DMS53 treated with DMSO at 0.1 percent for 48 hours (cell line): Measurements from ENCODE around the gene WWC1.
"Not testable (repeated sequence)": the region's sequence is repeated elsewhere in the genome, so short reads cannot be mapped to it uniquely, and the experiment has no call there.

Experiments used
- DNase-seq: peaks from one replicate; lab custom pipeline; 2025; ENCODE audit not compliant: unreplicated experiment; lab: John Stamatoyannopoulos, UW

WWC1 gene

DNA sequence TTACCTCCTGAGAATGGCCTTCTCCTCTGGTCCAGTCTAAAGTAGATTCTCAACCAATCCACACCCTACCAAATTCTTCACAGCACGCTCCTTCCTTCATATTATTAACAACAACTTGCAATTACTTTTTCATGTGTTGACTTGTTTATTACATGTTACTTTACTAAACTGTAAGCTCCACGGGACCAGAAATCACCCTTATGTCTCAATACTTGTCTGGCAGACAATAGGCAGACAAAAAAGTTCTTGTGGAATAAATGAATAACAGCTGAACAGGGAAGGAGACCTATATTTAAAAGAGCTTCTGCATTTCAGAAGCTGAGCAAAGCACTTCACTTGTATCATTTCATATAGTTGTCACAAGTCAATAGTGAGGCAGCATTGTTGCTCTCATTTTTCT, 5.7 kb upstream of the WWC1 start:
- no peak for DNase-seq

GRCh38 chr5:168286386-168286785, 5.1 kb upstream of the WWC1 start:
- DNase-seq: no peak

DNA sequence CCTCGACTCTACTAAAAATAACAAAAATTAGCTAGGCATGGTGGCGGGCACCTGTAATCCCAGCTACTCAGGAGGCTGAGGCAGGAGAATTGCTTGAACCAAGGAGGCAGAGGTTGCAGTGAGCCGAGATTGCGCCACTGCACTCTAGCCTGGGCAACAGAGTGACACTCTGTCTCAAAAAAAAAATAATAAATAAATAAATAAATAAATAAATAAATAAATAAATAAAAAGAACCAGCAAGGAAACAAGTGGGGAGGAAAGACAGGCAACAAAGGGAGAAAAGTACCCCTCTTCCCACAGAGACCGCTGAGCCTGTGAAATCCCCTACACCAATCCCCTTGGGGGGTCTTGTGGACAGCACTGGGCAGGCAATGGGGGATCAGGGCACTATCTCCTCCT, 4.6 kb upstream of the WWC1 start:
- not testable (repeated sequence) for DNase-seq

DNA sequence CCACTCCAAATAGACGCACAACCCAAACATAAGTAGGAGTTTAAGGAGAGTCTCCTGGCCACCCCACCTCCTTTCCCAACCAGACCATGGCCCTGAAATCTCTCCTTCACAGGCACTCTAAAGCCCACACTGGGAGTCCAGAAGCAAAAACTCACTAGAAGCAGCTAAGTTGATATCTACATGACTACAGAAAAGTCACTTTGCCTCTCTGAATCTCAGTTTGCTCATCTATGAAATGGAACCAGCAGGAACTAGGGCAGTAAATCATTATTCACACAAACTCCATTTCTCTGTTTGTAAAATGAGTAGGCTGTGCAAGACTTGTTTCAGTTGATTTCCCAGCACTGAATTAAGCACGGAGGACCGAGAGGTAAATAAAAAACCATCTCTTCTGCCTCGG, 4.1 kb upstream of the WWC1 start:
- no peak for DNase-seq

DNA sequence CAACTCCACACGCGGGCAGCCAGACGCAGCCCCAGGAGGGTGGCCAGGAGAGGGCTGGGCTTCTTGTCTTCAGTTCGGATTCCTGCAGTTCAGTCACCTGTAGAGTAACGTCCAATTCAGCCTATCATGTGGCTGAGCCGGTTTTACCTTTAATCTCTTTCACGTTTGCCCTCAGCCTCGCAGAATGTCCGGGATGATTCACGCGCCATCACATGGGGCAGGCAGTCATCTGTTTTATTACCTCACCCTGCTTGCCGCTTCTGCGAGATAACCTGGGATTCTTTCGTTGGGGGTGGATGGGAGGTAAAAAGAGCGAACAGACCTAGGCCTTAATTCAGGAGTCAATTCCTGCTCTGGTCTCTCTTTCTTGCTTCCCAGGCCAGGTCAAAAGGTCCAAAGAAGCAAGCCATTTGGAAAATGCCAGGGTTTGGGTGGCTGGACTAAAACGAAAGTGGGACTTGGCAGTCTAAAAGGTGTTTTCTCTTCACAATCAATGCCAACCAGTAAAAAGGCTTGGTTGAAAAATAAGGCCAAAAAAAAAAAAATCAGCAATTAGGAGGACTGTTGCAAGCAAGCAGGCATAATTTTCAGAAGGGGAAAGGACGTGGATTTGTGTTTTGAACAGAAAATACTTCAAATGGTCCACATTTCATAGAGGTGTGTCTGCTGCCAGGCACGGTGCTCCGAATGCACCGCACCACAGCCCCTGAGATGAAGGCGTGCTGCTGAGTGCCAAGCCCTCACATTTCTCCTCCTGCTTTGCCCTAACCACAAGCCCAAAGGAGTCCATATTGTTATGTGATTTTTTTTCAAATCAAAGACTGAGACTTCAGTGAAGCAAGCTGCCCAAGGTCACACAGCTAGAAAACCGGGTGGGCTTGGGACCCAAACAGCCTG, 2.8 kb upstream of the WWC1 start:
- DNase-seq: peak; percentile 86

- no peak for DNase-seq
Measured at GRCh38 chr5:168290902-168291341, 523 bp upstream of the WWC1 start.

- DNase-seq: no peak
Measured at GRCh38 chr5:168291964-168292785, 730 bp downstream of the WWC1 start.

DNA sequence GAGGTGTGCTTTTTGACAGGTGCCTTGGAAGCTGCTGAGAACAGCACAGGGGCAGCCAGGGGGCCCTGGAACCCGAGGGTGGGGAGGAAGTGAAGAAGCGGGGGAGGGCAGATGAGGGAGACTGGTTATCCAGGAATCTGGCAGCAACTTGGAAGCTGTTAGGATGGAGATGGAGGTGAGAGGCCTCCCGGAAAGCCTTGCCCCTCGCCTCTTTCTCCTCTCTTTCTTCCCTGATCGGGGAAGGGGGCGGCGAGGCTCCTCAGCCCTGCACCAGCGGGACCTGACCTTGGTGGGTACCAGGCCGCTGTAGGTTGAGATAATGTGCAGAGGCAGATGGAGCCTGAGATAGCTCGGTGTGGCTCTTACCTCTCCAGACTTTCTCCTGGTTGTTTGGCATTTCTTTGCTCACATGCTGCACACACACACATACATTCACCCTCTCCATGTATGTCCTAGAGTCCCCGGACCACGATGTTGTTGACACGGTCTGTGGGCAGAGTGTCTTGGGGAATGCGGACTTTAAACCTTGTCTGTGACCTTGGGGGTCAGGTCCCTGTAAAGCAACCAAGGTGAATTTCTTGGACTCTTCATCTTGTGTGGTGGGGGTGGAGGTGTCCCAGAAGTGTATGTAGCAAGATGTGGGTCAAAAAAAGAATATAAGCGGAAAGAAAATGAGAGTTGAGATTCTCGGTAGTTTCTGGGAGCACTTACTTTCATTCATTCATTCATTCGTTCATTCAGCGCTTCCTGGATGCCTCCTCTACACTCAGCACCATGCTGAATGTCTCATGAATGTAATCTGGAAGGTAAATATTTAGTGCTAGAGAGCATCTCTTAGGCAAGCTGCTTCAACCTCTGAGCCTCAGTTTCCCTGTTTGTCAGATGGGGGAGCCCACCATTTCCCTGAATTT, 1.6 kb downstream of the WWC1 start:
- DNase-seq: no peak

- DNase-seq: no peak
Measured at GRCh38 chr5:168295574-168296201, 4.2 kb downstream of the WWC1 start.

GRCh38 chr5:168296682-168297081, 5.2 kb downstream of the WWC1 start:
- DNase-seq: no peak

GRCh38 chr5:168298949-168299348, 7.5 kb downstream of the WWC1 start:
- no peak for DNase-seq

DNA sequence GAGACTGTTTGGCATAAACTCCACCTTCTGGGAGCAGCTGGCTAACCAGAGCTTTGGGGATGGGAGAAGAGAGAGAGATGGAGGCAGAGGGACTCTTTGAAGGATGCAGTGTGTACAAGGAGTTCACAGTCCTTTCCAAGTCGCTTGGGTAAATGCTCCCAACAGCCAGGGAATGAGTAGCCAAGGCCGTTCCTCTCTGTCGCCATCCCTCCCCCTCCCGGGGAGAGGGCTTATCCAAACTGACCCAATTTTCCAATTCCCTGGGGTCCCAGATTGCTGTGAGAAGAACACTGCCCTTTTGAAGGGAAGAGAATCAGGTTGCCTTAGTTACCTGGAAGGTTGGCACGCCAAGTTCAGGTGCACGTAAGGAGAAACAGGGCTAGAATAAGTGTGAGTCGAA, 7.9 kb downstream of the WWC1 start:
- no peak for DNase-seq

DNA sequence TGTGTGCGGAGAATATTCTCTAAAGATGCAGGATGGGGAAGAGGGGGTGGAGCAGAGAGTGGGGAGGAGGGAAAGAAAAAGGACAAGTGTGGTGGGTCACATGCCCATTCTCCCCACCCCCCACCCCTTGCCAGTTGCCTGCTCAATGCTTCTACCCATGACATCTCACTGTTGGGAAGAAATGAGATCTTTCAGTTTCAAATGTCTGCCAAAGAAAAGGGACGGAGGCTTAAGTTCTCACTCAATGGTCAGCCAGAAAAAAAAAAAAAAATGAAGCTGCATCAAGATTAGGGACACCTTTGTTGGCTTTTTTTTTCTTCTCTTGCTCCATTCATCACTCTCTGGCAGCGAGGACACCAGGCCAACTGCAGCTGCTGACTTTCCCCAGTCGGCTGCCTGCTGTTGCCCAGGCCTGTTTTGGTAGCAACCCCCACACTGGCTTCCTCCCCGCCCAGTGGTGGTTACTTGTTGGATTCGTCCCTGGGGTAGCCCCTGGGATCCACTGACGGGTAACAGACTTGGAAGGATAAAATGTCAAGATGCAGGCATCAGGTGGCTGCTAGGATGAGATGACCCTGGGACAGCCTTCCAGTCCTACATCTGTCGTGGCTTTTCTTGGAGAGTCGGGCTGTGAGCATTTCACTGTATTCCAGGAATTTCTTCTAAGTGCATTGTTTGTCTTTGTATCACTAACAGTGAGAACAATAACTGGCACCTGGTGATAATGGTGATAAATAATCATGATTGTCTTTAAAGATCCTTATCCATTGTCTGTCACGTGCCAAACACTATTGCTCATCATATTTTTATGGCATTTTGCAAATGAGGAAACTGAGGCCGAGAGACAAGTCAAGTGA, 9.1 kb downstream of the WWC1 start:
- no peak for DNase-seq

GRCh38 chr5:168301593-168302390, 10.3 kb downstream of the WWC1 start:
- DNase-seq: no peak

DNA sequence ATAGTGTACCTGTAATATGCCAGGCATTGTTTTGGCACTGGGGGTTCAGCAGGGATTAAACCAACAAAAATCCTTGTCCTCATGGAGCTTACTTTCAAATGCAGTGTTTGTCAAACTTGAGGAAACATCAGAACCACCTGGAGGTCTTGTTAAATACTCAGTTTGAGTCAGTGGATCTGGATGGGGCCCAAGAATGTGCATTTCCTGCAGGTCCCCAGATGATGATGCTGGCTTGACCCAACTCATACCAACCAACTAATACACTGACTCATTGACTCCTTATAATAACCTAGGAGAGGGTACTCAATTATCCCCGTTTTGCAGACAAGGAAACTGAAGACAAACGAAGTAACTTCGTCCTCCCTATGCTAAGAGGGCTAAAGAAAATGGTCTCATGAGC, 11.3 kb downstream of the WWC1 start:
- no peak for DNase-seq

GRCh38 chr5:168303393-168304025, 12.1 kb downstream of the WWC1 start:
- no peak for DNase-seq

DNA sequence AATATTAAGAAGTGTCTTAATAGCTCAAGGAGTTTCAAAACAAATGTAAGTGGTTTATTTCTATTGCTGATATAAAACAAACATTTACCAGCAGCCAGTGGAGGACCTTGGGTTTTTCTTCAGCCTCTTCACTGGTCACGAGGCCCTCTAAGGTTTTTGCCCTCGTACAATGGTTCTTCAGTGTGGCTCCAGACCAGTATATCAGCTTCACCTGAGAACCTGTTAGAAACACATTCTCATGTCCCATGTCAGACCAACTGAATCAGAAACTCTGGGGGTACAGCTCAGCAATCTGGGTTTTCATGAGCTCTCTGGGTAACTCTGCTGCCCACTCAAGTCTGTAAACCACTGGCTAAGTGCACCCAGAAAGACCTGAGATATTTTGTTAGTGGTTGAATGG, 12.9 kb downstream of the WWC1 start:
- no peak for DNase-seq

DNA sequence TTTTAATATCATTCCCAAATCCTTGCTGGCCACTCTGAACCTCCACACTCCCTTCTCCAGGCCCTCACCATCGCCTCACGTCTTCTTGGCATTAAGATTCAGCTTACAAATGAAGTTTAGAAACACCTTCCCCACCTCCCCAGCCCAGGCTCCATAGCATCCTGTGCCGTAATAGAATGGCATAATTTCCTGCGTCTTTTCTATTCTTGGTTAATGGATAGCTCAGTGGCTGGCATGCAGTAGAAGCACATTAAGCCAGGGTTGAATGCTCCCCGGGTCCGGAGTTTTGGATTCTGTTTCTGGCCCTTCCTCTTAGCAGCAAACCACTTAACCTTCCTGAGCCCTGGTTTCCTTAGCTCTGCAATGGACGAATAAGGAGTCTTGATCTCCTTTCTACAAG, 13.8 kb downstream of the WWC1 start:
- DNase-seq: no peak
